Hepatocyte (in vitro differentiated cells): ENCODE measurements around the gene ARHGAP9. TPM values are rescaled to one million over a fixed set of nuclear protein-coding genes. Genes with fewer than 3 reads are reported as not detected.

Experiments used
- DNase-seq: peaks from one replicate; pipeline ENCODE4 v3.0.0-alpha.2; 2016; ENCODE audit warnings: low spot score
- H2AFZ ChIP-seq: fragments of 200-600 bp; sonication (generic); 2 replicates; pipeline ENCODE4 v1.6.0; 2016; ENCODE audit warnings: antibody characterized with exemption, mild to moderate bottlenecking
- H3K27ac ChIP-seq: fragments of 200-600 bp; sonication (generic); 2 replicates; pipeline ENCODE4 v1.5.1; 2016; ENCODE audit warnings: mild to moderate bottlenecking
- H3K27me3 ChIP-seq: fragments of 200-600 bp; sonication (generic); 2 replicates; pipeline ENCODE4 v1.6.1; 2016
- H3K36me3 ChIP-seq: fragments of 200-600 bp; sonication (generic); replicated peaks from 2 replicates; pipeline ENCODE4 v1.5.1; 2016; ENCODE audit warnings: low read depth; ENCODE audit not compliant: insufficient read depth
- H3K4me1 ChIP-seq: fragments of 200-600 bp; sonication (generic); 2 replicates; pipeline ENCODE4 v1.5.1; 2016; ENCODE audit warnings: mild to moderate bottlenecking, moderate library complexity; ENCODE audit not compliant: insufficient read depth
- H3K4me2 ChIP-seq: fragments of 200-600 bp; sonication (generic); 2 replicates; pipeline ENCODE4 v1.6.0; 2016
- H3K4me3 ChIP-seq: fragments of 200-600 bp; sonication (generic); 2 replicates; pipeline ENCODE4 v1.5.1; 2016; ENCODE audit warnings: mild to moderate bottlenecking
- H3K79me2 ChIP-seq: fragments of 200-600 bp; sonication (generic); 2 replicates; pipeline ENCODE4 v1.6.0; 2017; ENCODE audit warnings: mild to moderate bottlenecking
- H3K9me2 ChIP-seq: fragments of 200-600 bp; sonication (generic); replicated peaks from 2 replicates; pipeline ENCODE4 v1.6.0; 2017; ENCODE audit warnings: mild to moderate bottlenecking; ENCODE audit not compliant: insufficient read depth
- H3K9me3 ChIP-seq: fragments of 200-600 bp; sonication (generic); 2 replicates; pipeline ENCODE4 v1.5.1; 2016; ENCODE audit warnings: low read depth, mild to moderate bottlenecking
- H4K20me1 ChIP-seq: fragments of 200-600 bp; sonication (generic); 2 replicates; pipeline ENCODE4 v1.6.0; 2016; ENCODE audit warnings: mild to moderate bottlenecking; ENCODE audit not compliant: insufficient read depth, poor library complexity, severe bottlenecking
- CTCF ChIP-seq: fragments of 200-600 bp; sonication (generic); IDR thresholded peaks from 2 replicates; pipeline ENCODE4 v1.5.1; 2016; ENCODE audit warnings: antibody characterized with exemption, mild to moderate bottlenecking; ENCODE audit not compliant: poor library complexity
- EZH2 ChIP-seq: fragments of 200-600 bp; sonication (generic); IDR thresholded peaks from 2 replicates; pipeline ENCODE4 v1.6.1; 2016; ENCODE audit warnings: antibody characterized with exemption, mild to moderate bottlenecking, borderline replicate concordance
- EZH2phosphoT487 ChIP-seq: fragments of 200-600 bp; sonication (generic); IDR thresholded peaks from one replicate; pipeline ENCODE4 v1.6.1; 2018; ENCODE audit warnings: antibody characterized with exemption, mild to moderate bottlenecking, low read depth, moderate library complexity; ENCODE audit not compliant: unreplicated experiment, severe bottlenecking
- WGBS: methylation state at CpG from one replicate; pipeline ENCODE4 v1.1.6; 2016; ENCODE audit warnings: low lambda C conversion rate; ENCODE audit errors: missing lambda C conversion rate; 5-methylcytosine and 5-hydroxymethylcytosine counted together
- polyA plus RNA-seq: library from polyadenylated mRNA; unstranded; fragments of >200 nt; fragmentation: Nextera tagmentation; extraction: Ambion mirVana; gene quantifications from 2 replicates; pipeline ENCODE4 v1.2.1, GENCODE V29; 2016
- total RNA-seq: library from RNA; depleted of rRNA; stranded (reverse); fragments of >200 nt; gene quantifications from 2 replicates; pipeline ENCODE4 v1.2.3, GENCODE V29; 2014

The ARHGAP9 gene
- total and polyA plus RNA-seq, 2 experiments from 2014 or later = 2.0 to 2.2 TPM

GRCh38 chr12:57467915-57468314, 11.8 kb downstream of the ARHGAP9 start:
- Histone ChIP-seq H3K9me3 (no peaks in the 10 kb centered on the region), H4K20me1 (no peaks in the 10 kb centered on the region), H3K27me3 (peaks cover 13% of the 10 kb centered on the region), H3K9me2 (no peaks in the 10 kb centered on the region), H2AFZ (no peak overlapping the region), H3K36me3 (no peaks in the 10 kb centered on the region), H3K4me3 (no peak overlapping the region), H3K4me2 (no peak overlapping the region), H3K79me2 (no peaks in the 10 kb centered on the region), H3K4me1 (peaks cover 3% of the 10 kb centered on the region), H3K27ac (no peak overlapping the region)
- DNase-seq = no peak
- 88% methylated on average over 11 of the region's 11 CpGs for WGBS
- no peak for TF ChIP-seq EZH2
- TF ChIP-seq EZH2phosphoT487 = no peak
- TF ChIP-seq CTCF = no peak

GRCh38 chr12:57467212-57467874, 12.3 kb downstream of the ARHGAP9 start:
- Histone ChIP-seq H3K36me3 (no peaks in the 10 kb centered on the region), H2AFZ (no peak overlapping the region), H3K27me3 (peaks cover 8% of the 10 kb centered on the region), H3K79me2 (no peaks in the 10 kb centered on the region), H3K4me1 (peaks cover 3% of the 10 kb centered on the region), H4K20me1 (no peaks in the 10 kb centered on the region), H3K4me2 (no peak overlapping the region), H3K9me2 (no peaks in the 10 kb centered on the region), H3K4me3 (no peak overlapping the region), H3K9me3 (no peaks in the 10 kb centered on the region), H3K27ac (no peak overlapping the region)
- WGBS = 94% methylated on average over 12 of the region's 12 CpGs
- TF ChIP-seq CTCF = no peak
- no peak for DNase-seq

GRCh38 chr12:57465747-57466505, 13.7 kb downstream of the ARHGAP9 start:
- no peak overlapping the region for H3K27ac ChIP-seq
- no peaks in the 10 kb centered on the region for H4K20me1 ChIP-seq
- no peaks in the 10 kb centered on the region for H3K79me2 ChIP-seq
- WGBS = 86% methylated on average over 14 of the region's 14 CpGs
- H3K4me1 ChIP-seq = peaks cover 2% of the 10 kb centered on the region
- H3K9me2 ChIP-seq = no peaks in the 10 kb centered on the region
- no peaks in the 10 kb centered on the region for H3K9me3 ChIP-seq
- no peak overlapping the region for H2AFZ ChIP-seq
- TF ChIP-seq CTCF (no peak), EZH2 (no peak), EZH2phosphoT487 (no peak)
- H3K4me2 ChIP-seq = no peak overlapping the region
- no peaks in the 10 kb centered on the region for H3K36me3 ChIP-seq
- no peak for DNase-seq
- H3K27me3 ChIP-seq = peaks cover 5% of the 10 kb centered on the region
- H3K4me3 ChIP-seq = no peak overlapping the region
